ENCODE results near the gene SLC8A3.
"Not testable (repeated sequence)": the region's sequence is repeated elsewhere in the genome, so short reads cannot be mapped to it uniquely, and the experiment has no call there.

SLC8A3 gene, protein sequence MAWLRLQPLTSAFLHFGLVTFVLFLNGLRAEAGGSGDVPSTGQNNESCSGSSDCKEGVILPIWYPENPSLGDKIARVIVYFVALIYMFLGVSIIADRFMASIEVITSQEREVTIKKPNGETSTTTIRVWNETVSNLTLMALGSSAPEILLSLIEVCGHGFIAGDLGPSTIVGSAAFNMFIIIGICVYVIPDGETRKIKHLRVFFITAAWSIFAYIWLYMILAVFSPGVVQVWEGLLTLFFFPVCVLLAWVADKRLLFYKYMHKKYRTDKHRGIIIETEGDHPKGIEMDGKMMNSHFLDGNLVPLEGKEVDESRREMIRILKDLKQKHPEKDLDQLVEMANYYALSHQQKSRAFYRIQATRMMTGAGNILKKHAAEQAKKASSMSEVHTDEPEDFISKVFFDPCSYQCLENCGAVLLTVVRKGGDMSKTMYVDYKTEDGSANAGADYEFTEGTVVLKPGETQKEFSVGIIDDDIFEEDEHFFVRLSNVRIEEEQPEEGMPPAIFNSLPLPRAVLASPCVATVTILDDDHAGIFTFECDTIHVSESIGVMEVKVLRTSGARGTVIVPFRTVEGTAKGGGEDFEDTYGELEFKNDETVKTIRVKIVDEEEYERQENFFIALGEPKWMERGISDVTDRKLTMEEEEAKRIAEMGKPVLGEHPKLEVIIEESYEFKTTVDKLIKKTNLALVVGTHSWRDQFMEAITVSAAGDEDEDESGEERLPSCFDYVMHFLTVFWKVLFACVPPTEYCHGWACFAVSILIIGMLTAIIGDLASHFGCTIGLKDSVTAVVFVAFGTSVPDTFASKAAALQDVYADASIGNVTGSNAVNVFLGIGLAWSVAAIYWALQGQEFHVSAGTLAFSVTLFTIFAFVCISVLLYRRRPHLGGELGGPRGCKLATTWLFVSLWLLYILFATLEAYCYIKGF

DNA sequence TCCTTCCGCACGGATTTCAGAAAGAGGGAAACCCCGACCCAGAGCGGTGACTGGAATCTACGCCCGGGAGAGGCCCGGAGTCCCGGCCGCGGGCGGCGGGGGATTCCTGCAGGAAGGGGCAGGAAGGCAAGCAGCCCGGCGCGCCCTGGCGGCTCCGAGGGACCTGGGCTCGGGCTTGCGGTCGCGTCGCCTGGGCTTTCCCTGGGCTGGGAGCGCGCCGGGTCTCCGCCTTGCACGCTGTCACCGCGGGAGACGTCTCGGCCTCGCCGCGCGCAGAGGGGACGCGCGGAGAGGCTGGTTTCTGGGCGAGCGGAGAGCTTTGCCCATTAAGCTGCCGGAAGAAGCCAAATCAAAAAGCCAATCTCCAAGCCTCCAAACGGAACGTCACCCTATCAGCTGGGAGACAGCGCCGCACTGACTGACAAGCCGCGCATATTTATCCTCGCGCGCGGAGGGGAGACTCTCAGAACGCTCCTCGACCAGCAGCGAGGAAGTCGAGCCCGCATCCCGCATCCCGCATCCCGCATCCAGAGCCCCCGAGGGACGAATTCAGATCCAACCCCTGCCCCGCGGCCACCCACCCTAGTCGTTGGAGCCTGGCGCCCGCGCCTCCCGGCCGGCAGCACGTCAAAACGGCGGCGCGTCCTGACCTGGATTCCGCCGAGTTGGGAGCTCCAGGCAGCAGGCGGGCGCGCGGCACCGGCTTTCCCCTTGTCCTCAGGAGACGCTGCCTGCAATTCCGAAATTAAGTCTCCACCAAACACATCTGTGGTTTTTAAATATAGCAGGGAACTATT, at the start of gene SLC8A3:
Gene SLC8A3 (minus strand): TSS at position 293 of the 797 bp plus-strand sequence. CDS start 20,529 bp downstream, outside the sequence.
- Histone ChIP-seq H3K27ac (peak within 1 kb of the TSS in 1 of 21 experiments; percentile 24), H3K4me3 (peak within 1 kb of the TSS; percentile 14 to 45 (median 35))

DNA sequence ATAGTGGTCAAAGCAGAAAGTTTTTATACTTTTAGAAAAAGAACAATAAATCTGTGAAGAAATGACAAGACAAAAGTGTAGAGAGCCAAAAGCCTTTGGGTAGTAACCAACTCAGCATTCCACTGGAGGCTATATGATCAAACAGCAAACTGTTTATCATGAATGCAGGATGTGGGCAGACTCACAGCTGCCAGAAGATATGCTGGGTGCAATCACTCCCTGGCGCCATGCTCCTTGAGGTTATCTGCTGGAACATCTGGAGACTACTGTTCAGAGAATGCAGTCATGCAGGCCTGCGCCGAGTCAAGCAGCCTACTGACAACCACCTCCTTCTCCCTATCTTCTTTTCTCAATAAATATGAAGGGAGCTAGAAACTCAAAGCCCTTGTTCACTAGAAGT, 49.0 kb upstream of the SLC8A3 start:
- H3K4me3 ChIP-seq, result no peak overlapping the region
- no peak overlapping the region for H3K27ac ChIP-seq

DNA sequence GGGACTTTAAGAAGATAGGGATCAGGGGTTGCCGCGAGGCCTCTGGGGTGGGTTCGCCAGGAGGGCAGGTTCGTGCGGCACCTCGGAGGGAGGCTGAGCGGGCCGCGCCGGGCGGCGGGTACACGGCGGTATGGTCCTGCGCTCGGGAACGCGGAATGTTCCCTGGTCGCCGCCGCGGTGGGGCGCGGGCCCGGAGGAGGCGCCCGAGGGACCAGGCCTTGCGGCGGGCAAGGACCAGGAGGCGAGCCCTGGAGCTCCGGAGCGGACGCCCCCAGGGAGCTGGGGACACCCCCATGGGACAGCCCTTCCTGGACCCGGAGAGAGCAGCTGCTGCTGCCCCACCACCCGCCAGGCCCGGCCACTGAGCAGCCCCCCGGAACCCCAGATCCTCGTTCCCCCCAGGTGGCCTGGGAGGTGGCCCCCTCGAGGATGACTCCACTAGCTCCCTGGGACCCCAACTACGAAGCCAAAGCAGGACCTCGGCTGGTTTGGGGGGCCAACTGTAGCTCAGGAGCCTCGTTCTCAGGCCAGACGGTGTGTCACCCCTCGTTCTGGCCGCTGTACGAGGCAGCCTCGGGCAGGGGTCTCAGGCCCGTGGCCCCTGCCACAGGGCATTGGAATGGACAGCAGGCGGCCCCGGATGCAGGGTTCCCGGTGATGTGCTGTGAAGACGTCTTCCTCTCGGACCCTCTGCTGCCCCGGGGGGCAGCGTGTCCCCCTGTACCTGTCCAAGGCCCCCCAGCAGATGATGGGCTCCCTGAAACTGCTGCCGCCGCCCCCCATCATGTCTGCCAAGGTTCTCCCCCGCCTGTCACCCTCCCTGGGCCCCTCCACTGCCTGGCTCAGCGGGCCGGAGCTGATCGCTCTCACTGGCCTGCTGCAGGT, 45.6 kb upstream of the SLC8A3 start:
- Histone ChIP-seq H3K27ac (no peak overlapping the region), H3K4me3 (no peak overlapping the region)

DNA sequence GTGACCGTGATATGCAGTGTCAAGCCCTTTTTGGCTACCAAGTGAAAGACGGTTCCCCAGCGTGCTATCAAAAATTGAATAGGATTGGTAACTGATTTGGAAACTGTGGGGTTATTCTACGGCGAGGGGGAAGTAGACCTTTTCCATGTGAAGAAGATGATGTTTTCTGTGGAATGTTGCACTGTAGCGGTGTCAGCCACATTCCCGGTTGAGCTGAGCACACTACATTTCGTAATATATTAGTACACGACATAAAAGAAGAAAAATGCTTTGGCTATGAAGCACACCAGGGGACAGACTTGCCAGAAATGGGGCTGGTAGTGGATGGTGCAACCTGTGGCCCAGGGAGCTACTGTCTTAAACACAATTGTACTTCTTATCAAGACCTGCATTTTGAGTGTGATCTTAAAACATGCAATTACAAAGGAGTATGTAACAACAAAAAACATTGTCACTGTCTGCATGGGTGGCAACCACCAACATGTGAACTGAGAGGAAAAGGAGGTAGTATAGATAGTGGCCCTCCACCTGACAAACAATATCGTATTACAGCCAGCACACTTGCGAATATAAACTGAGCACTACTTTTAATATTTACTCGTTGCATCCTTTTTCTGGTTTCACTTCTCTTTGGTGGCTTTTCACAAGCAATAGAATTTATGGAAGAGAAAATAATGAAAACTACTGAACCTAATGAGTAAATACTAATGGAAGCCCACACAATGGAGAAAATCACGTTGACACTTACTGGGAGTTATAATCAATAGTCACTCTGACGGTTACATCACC, 43.2 kb upstream of the SLC8A3 start:
- H3K4me3 ChIP-seq, H3K27ac ChIP-seq: not testable (repeated sequence)

DNA sequence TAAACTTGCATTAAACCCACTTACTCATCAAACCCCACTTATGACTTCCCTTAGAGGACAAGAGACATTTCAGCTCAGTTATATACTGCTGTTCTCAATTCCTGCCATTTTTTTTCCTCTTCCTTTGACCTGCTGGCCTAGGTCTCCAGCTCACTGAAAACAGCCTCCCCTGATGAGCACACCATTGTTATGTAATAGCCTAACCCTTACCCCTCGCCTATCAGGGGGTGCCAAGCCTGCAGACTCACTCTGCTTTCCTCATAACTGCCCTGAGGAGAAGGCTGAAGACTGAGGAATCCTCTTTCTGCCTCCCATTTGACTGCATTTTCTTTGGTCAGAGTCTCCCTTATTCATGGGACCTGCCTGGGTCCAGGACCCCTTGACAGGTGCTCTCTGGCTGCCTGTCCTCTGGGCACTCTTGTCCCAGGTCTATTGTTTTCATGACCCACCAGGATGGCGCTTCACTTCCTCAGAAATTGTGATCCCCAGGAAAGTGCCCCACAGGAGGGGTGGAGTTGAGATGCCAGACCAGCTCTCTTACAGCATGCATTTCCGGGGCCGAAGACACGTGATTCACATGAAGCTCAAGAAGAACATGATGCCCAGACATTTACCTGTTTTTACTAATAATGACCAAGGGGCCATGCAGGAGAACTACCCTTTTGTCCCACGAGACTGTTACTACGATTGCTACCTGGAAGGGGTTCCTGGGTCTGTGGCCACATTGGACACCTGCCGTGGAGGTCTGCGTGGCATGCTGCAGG, 41.3 kb upstream of the SLC8A3 start:
- H3K27ac ChIP-seq, H3K4me3 ChIP-seq: not testable (repeated sequence)

DNA sequence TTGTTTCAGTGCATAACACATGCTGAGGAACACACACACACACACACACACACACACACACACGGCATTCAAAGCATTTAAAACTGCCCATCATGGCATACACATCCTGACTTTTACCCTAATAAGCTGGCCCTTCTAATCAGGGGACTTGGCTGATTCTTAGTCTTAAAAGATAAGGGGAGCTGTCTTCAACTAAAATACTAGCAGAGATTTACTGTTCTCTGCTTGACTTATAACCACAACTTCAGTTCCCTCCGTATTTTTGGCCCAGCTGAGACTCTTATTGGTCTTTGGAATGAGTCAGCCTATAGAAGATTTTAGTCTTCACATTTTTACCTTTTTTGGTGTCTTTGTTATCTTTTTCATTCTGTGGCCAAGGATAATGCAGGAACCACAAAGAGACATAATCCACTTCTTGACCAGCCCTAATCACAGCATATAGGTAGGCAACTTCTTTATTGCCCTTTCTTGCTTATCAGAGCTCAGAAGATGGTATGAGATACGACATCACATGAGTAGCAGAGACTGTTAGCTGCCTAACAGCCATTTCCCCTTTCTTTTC, 25.1 kb upstream of the SLC8A3 start:
- Histone ChIP-seq H3K27ac (no peak overlapping the region), H3K4me3 (no peak overlapping the region)

DNA sequence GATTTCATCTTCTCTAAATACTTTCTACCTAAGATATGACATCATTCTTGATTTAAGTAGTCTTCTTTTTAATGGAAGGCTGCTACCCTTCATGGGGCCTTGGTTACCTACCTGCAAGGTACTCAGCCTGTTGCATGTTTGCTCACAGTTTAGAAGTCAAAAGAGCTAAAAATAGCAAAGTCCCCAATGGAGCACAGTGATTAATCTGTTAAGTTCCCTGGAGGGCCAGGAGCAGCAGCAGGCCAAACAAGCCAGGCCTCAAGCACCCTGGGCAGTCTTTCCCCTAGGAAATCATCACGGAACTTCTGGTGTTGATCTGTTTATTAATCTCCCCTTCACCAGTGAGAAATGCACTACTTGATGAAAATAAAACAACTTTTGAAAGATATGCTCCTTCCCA, 24.0 kb upstream of the SLC8A3 start:
- Histone ChIP-seq H3K27ac (no peak overlapping the region), H3K4me3 (no peak overlapping the region)

DNA sequence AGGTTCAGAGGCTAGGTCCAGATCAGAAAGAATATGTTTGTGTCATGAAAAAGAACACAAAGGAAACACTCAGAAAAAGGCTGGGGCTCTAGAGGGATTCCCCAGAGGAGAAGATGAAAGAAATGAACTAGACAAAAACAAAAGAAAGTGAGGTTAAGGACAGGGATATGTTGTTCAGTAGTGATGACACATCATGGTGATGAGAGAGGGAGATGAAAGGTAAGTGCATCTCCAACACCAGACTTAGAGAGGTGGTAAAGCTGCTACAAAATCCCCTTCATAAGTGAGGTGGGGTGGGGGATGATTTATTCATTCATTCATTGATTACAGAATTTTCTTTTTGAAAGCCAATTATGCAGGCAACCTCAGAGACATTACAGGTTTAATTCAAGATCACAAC, 19.6 kb upstream of the SLC8A3 start:
- no peak overlapping the region for H3K4me3 ChIP-seq
- H3K27ac ChIP-seq, result no peak overlapping the region

DNA sequence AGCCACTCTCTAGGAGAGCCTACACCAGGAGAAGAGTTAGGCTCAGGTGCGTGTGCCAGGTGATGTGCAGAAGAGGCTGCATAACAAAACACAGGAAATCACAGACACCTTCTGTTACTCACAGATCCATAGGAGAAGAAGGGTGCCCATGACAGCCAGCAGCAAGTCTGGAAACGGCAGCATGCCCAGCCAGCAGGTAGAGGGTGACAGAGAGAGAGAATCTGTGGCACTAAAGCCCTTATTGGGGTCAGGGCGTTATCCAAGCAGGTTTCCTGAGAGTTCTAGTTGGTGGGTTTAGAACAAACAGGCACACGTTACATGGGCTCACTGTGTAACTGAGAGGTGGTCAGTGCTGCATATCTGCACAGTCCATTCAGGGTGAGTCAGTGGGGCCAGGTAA, 14.9 kb upstream of the SLC8A3 start:
- Histone ChIP-seq H3K27ac (no peak overlapping the region), H3K4me3 (no peak overlapping the region)

DNA sequence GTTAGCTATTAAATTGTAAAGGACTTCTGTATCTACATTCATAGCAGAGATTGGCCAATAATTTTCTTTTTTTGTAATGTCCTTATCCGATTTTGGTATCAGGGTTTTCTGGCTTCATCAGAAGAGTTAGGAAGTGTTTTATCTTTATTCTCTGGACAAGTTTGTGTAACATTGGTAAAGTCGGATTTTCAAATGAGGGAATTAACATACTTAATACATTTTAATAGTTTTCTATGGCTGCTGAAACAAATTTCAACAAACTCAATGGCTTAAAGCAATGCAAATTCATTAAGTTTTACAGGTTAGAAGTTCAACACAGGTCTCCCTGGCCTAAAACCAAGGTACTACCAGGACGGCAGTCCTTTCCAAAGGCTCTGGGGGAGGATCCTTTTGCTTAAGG, 13.2 kb upstream of the SLC8A3 start:
- H3K27ac ChIP-seq, result no peak overlapping the region
- H3K4me3 ChIP-seq, result no peak overlapping the region

DNA sequence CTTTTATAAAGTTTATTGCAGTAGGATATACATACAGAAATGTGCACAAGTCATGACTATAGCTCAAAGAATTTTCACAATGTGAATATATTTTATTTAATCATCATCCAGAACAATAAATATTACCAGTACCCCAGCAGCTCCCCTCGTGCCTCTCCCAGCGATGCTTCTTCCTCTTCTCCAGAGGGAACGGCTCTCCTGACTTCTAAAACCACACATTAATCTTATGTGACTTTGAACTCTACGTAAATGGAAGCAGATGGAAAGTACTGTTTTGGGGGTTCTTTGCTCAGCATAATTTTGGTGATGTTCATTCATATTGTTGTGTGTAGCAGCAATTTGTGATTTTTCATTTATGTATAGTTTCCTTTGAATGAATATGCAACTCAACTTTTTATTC, 4.6 kb upstream of the SLC8A3 start:
- Histone ChIP-seq H3K4me3 (no peak overlapping the region), H3K27ac (no peak overlapping the region)

DNA sequence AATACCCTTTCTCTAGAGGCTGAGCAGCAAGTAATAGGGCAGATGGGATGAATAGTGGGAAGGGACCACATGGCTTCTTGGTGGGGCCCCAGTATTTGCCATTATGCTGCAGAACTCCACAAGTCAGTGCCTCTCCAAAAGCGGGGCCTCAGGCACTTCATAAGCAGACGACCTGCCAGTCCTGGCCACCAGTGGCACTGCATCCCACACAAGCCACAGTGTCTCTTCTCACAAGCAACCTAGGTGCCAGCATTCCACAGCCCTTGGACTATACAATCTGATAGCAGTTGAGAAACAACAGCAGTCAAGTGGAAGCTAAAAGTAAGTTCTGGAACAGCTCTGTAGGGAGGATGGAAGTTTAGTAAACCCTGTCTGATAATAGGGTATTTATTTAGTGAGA, 4.2 kb upstream of the SLC8A3 start:
- no peak overlapping the region for H3K27ac ChIP-seq
- H3K4me3 ChIP-seq, result no peak overlapping the region

DNA sequence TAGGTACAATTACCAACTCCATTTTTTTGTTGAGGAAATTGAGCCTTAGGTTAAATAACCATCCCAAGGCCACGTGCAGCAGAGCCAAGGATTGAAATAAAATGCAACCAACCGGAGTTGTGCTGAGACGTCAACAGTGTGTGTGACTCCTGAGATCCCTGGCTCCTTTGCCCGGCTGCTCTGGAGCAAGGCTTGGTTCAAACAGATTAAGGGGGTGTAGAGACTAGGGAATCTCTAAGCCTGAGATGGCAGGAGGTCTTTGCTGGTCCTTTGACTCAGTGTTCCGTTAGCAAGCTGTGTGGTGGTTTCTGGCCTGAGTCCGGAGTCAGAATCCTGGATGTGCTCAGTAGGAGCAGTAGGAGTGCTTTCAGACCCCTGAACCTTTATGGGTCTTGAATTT, 1.4 kb upstream of the SLC8A3 start:
- no peak overlapping the region for H3K27ac ChIP-seq
- no peak overlapping the region for H3K4me3 ChIP-seq

DNA sequence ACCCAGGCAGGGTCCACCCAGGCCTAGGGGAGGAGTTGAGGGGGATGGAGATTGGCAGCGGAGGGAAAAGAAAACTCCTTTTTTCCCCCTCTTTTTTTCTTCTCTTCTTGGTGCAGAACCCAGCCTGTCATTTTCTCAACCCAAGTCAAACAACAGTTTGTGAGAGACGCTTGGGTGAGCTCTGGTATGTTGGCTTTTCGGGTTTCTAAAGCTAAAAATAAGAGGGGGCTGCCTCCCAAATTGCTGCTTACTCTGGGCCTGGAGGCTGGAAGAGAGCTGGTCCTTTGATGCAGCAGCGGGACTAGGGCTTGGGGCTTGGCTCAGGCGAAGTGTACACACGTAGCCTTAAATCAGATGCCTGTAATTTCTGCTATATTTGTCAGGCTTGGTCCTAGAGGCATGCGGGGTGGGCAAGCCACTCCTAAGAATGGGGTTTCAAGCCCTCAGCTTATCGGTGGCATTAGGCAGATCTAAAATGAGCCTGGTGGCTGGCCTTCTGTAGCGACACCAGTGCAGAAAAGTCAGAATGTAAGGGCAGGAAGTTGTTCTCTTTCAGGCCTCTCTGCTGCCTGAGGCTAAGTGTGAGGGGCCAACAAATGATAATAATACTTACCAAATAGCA, 816 bp upstream of the SLC8A3 start:
- H3K27ac ChIP-seq, result no peak overlapping the region
- peak overlapping the region in 2 of 7 experiments; percentile 38 to 45 for H3K4me3 ChIP-seq

DNA sequence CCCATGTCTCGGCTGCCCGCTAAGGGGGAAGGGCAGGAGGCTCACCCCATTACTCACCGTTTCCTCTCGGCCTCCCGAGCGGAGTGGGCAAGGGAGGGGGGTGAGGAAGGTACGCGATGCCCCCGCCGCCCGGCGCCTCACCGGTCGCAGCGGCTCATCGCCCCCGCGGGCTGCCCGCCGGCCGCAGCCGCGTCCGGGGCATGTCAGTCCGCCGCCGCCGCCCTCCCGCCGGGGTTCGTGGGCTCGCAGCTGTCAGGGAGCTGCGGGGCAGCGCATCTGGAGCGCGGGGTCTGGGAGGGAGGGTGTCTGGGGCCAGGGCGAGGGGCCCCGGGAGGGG, 461 bp downstream of the SLC8A3 start:
- H3K27ac ChIP-seq, result peak overlapping the region in 1 of 21 experiments; percentile 24

DNA sequence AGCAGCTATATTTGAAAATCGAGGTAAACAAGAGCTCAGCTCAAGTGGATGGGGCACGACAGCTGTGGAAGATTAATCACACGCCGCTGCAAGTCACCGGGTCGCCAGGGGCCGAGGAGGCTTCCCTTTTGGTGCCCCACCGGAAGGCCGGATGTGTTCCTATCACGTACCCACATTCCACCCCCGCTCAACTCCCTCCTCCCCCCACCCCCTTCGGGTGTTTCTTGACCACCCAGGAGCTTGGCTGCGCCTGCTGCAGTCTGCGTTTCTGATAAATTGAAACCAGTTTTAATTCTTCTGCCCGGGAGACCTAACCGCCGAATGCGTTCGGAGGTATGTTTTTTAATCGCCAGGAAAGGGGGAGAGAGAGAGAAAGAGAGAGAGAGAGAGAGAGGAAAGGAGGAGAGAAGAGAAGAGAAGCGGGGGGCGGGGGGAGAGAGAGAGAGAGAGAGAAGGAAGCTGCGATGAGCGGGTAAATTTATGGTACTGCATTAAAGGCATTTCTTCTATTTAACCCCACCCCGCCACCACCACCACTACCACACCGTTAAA, 1.8 kb downstream of the SLC8A3 start:
- Histone ChIP-seq H3K4me3 (peak overlapping the region; percentile 7 to 45 (median 34)), H3K27ac (no peak overlapping the region)

More for the DNA sequence above, 461 bp downstream of the SLC8A3 start:
- H3K4me3 ChIP-seq, result peak overlapping the region; percentile 14 to 45 (median 35)

DNA sequence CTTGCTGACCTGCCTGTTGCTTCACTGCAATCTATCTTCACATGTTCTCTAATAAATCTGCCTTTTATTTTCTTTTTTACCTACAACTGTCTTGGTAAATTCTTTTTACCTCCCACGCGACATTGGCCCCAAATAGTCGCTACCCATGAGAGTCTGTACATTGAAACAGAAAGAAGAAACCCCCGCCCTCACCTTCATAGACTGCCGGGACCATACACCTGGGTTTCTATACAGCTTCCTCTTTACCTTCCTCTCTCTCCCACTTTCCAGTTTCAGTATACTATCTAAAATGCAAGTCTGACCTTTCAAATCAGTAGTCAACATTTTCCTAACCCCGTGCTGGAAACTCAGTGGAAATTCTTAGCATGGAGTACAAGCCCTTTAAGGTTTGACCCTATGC, 4.8 kb downstream of the SLC8A3 start:
- H3K27ac ChIP-seq, result no peak overlapping the region
- no peak overlapping the region for H3K4me3 ChIP-seq

All from skin epidermis (tissue), 12 donors.